ENCODE data around the gene SRGAP3.

DNA sequence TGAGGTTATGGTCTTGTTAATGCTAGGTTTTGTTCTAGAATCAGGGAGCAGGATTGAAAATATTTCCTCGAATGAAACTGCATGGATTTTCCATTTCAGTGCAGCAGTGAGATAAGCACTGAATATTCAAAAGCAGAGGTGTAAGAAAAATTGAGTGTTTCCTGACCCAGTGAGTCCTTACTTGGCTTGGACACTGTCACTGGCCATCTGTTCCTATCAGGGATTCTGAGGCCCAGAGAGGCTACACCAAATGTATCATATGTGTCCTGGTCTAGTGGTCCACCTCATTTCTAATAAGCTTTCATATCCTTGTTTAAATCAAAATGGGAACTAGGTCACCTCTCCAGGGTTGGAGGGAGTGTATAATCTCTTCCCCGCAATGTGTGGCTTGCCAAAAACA, 225.1 kb downstream of the SRGAP3 start:
- TF ChIP-seq, protein P1, sequence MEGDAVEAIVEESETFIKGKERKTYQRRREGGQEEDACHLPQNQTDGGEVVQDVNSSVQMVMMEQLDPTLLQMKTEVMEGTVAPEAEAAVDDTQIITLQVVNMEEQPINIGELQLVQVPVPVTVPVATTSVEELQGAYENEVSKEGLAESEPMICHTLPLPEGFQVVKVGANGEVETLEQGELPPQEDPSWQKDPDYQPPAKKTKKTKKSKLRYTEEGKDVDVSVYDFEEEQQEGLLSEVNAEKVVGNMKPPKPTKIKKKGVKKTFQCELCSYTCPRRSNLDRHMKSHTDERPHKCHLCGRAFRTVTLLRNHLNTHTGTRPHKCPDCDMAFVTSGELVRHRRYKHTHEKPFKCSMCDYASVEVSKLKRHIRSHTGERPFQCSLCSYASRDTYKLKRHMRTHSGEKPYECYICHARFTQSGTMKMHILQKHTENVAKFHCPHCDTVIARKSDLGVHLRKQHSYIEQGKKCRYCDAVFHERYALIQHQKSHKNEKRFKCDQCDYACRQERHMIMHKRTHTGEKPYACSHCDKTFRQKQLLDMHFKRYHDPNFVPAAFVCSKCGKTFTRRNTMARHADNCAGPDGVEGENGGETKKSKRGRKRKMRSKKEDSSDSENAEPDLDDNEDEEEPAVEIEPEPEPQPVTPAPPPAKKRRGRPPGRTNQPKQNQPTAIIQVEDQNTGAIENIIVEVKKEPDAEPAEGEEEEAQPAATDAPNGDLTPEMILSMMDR (IDR thresholded peaks at IDR 0.05; ENCODE audit: low read length): no peak
- TF ChIP-seq EZH2 (IDR thresholded peaks at IDR 0.05; ENCODE audit: borderline replicate concordance, low read length): no peak
